GM12878 (cell line): ENCODE data around the gene EIF3D. TPM values are rescaled to one million over a fixed set of nuclear protein-coding genes. Genes with fewer than 3 reads are reported as not detected.

Experiments used
- BHLHE40 ChIP-seq, 2 experiments: fragments of 450-650 bp in 1 of 2; IDR thresholded peaks; 2 replicates each; pipeline ENCODE4 v1.6.1; 2011 to 2017; ENCODE audit warnings: low read depth in 2 of 2, borderline replicate concordance in 1 of 2, improper control_type of control experiment in 1 of 2, low read length in 1 of 2, mild to moderate bottlenecking in 1 of 2
- DPF2 ChIP-seq: fragments of 450-650 bp; IDR thresholded peaks from 2 replicates; pipeline ENCODE4 v1.6.1; 2017; ENCODE audit warnings: mild to moderate bottlenecking
- EED ChIP-seq: sonication (generic); IDR thresholded peaks from 2 replicates; pipeline ENCODE4 v1.6.1; 2016; ENCODE audit warnings: antibody characterized with exemption, low read depth
- EP300 ChIP-seq, 2 experiments: fragments of 150-350 bp in 1 of 2; IDR thresholded peaks; 2 replicates each; pipeline ENCODE4 v1.6.1; 2011 to 2012; ENCODE audit warnings: low read depth in 2 of 2, low read length in 2 of 2, borderline replicate concordance in 1 of 2, improper control_type of control experiment in 1 of 2, inconsistent platforms in 1 of 2; ENCODE audit not compliant: control insufficient read depth in 1 of 2
- GABPA ChIP-seq: IDR thresholded peaks from 2 replicates; pipeline ENCODE4 v1.6.1; 2014; ENCODE audit warnings: antibody characterized with exemption, low read depth, mild to moderate bottlenecking, inconsistent platforms
- HDGF ChIP-seq: fragments of 450-650 bp; IDR thresholded peaks from 2 replicates; pipeline ENCODE4 v1.6.1; 2016; ENCODE audit warnings: antibody characterized with exemption
- IKZF1 ChIP-seq: fragments of 450-650 bp; conservative IDR thresholded peaks from 2 replicates; pipeline ENCODE4 v1.6.1; 2017; ENCODE audit warnings: antibody characterized with exemption, mild to moderate bottlenecking
- IKZF2 ChIP-seq, 2 experiments: fragments of 450-650 bp; IDR thresholded peaks; 2 replicates each; pipeline ENCODE4 v1.6.1; 2017; ENCODE audit warnings: mild to moderate bottlenecking in 2 of 2, moderate library complexity in 2 of 2
- KDM1A ChIP-seq: fragments of 200-600 bp; sonication (generic); IDR thresholded peaks from 2 replicates; pipeline ENCODE4 v1.6.1; 2016; ENCODE audit warnings: borderline replicate concordance
- NFYA ChIP-seq: IDR thresholded peaks from 2 replicates; pipeline ENCODE4 v1.6.1; 2011; ENCODE audit warnings: low read depth, mild to moderate bottlenecking, low read length, improper control_type of control experiment, borderline replicate concordance
- PAX5 ChIP-seq: IDR thresholded peaks from 2 replicates; pipeline ENCODE4 v1.6.1; 2011; ENCODE audit warnings: low read depth, low read length, borderline replicate concordance
- POU2F2 ChIP-seq: IDR thresholded peaks from 3 replicates; pipeline ENCODE4 v1.6.1; 2011; ENCODE audit warnings: low read depth, mild to moderate bottlenecking, low read length, borderline replicate concordance
- RAD51 ChIP-seq: fragments of 450-650 bp; IDR thresholded peaks from 2 replicates; pipeline ENCODE4 v1.6.1; 2016; ENCODE audit warnings: moderate library complexity, mild to moderate bottlenecking, inconsistent platforms
- RFX5 ChIP-seq: IDR thresholded peaks from 2 replicates; pipeline ENCODE4 v1.6.1; 2011; ENCODE audit warnings: low read depth, low read length, improper control_type of control experiment
- SMAD5 ChIP-seq: IDR thresholded peaks from 2 replicates; pipeline ENCODE4 v1.6.1; 2016; ENCODE audit warnings: antibody characterized with exemption, low read depth
- SMARCA5 ChIP-seq: fragments of 450-650 bp; IDR thresholded peaks from 2 replicates; pipeline ENCODE4 v1.6.1; 2017; ENCODE audit warnings: mild to moderate bottlenecking
- SPI1 ChIP-seq: IDR thresholded peaks from 2 replicates; pipeline ENCODE4 v1.6.1; 2011; ENCODE audit warnings: low read depth, mild to moderate bottlenecking, low read length, moderate library complexity, borderline replicate concordance; ENCODE audit not compliant: insufficient read depth
- YBX1 ChIP-seq: fragments of 450-650 bp; IDR thresholded peaks from 2 replicates; pipeline ENCODE4 v1.6.1; 2016; ENCODE audit warnings: antibody characterized with exemption
- ZZZ3 ChIP-seq: IDR thresholded peaks from 2 replicates; pipeline ENCODE4 v1.6.1; 2011; ENCODE audit warnings: low read depth; ENCODE audit not compliant: control insufficient read depth, insufficient read length
- polyA plus RNA-seq, 11 experiments: library from polyadenylated mRNA; depleted of rRNA in 4 of 11; unstranded in 6 of 11; stranded (reverse) in 5 of 11; fragments of >200 nt; fragmentation: Nextera tagmentation in 4 of 11; fragmentation: Illumina TruSeq in 1 of 11; extraction: Ambion mirVana in 4 of 11; extraction: Trizol in 1 of 11; gene quantifications; 1 replicate in 1 of 11; 2 replicates in 10 of 11; pipeline versions ENCODE4 v1.2.1 to v1.2.3, GENCODE V29; 2011 to 2016; ENCODE audit warnings: inconsistent platforms in 2 of 11, missing spikeins in 2 of 11, low read depth in 1 of 11
- total RNA-seq, 4 experiments: library from RNA; depleted of rRNA in 3 of 4; stranded (reverse); fragments of >200 nt in 3 of 4; fragmentation: Illumina TruSeq in 1 of 4; extraction: Trizol in 1 of 4; gene quantifications; 2 replicates each; pipeline versions ENCODE4 v1.2.1 to v1.2.3, GENCODE V29; 2013 to 2021
- TF ChIP-seq, protein P1 (sequence below): fragments of 450-650 bp; IDR thresholded peaks from 2 replicates; pipeline ENCODE4 v1.6.1; 2016; ENCODE audit warnings: mild to moderate bottlenecking, moderate library complexity, borderline replicate concordance
- TF ChIP-seq, protein P2 (sequence below): fragments of 450-650 bp; conservative IDR thresholded peaks from 2 replicates; pipeline ENCODE4 v1.6.1; 2017; ENCODE audit warnings: mild to moderate bottlenecking, moderate library complexity
- TF ChIP-seq, protein P3 (sequence below): IDR thresholded peaks from 2 replicates; pipeline ENCODE4 v1.6.1; 2011; ENCODE audit warnings: mild to moderate bottlenecking, low read depth, low read length, moderate library complexity; ENCODE audit not compliant: insufficient replicate concordance
- TF ChIP-seq, protein P4 (sequence below): IDR thresholded peaks from 2 replicates; pipeline ENCODE4 v1.6.1; 2012; ENCODE audit warnings: low read depth, low read length, improper control_type of control experiment

The EIF3D gene
- total and polyA plus RNA-seq, 10 of the 15 experiments (the other 5 are each of a cell fraction or from before 2014, with no cell fraction given): 240 to 558 (median 420) TPM

GRCh38 chr22:36481393-36482168 lies 47.4 kb downstream of the EIF3D start, which contains the start of gene TXN2 (continued):
- TF ChIP-seq EP300 (IDR thresholded peaks at IDR 0.05; ENCODE audit: borderline replicate concordance in 1 of 2, control insufficient read depth in 1 of 2, low read depth in 2 of 2, low read length in 2 of 2) (no peak), SMAD5 (peak; percentile 63; the same call in 1 of the 2 replicates), POU2F2 (peak; percentile 84), SMARCA5 (peak; percentile 82), KDM1A (no peak), PAX5 (peak; percentile 15; the same call in 1 of the 2 replicates), GABPA (peak; percentile 88), IKZF2 (IDR thresholded peaks at IDR 0.05) (peak; percentile 64 to 67), HDGF (peak; percentile 38), DPF2 (peak; percentile 57), ZZZ3 (no peak), SPI1 (peak; percentile 59; the same call in 1 of the 2 replicates), EED (peak; percentile 61; the same call in 1 of the 2 replicates), BHLHE40 (IDR thresholded peaks at IDR 0.05; ENCODE audit: borderline replicate concordance in 1 of 2, low read depth in 2 of 2, low read length in 1 of 2) (peak; percentile 12 to 49; a peak in 2 of 4 replicates), RAD51 (peak; percentile 50; the same call in 1 of the 2 replicates), YBX1 (no peak), IKZF1 (peak; percentile 88), NFYA (no peak), RFX5 (0 out of 2 replicates have a peak, but pooled peaks have one; percentile 52)
- TF ChIP-seq, protein P1, sequence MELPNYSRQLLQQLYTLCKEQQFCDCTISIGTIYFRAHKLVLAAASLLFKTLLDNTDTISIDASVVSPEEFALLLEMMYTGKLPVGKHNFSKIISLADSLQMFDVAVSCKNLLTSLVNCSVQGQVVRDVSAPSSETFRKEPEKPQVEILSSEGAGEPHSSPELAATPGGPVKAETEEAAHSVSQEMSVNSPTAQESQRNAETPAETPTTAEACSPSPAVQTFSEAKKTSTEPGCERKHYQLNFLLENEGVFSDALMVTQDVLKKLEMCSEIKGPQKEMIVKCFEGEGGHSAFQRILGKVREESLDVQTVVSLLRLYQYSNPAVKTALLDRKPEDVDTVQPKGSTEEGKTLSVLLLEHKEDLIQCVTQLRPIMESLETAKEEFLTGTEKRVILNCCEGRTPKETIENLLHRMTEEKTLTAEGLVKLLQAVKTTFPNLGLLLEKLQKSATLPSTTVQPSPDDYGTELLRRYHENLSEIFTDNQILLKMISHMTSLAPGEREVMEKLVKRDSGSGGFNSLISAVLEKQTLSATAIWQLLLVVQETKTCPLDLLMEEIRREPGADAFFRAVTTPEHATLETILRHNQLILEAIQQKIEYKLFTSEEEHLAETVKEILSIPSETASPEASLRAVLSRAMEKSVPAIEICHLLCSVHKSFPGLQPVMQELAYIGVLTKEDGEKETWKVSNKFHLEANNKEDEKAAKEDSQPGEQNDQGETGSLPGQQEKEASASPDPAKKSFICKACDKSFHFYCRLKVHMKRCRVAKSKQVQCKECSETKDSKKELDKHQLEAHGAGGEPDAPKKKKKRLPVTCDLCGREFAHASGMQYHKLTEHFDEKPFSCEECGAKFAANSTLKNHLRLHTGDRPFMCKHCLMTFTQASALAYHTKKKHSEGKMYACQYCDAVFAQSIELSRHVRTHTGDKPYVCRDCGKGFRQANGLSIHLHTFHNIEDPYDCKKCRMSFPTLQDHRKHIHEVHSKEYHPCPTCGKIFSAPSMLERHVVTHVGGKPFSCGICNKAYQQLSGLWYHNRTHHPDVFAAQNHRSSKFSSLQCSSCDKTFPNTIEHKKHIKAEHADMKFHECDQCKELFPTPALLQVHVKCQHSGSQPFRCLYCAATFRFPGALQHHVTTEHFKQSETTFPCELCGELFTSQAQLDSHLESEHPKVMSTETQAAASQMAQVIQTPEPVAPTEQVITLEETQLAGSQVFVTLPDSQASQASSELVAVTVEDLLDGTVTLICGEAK: peak; percentile 96
- TF ChIP-seq, protein P2, sequence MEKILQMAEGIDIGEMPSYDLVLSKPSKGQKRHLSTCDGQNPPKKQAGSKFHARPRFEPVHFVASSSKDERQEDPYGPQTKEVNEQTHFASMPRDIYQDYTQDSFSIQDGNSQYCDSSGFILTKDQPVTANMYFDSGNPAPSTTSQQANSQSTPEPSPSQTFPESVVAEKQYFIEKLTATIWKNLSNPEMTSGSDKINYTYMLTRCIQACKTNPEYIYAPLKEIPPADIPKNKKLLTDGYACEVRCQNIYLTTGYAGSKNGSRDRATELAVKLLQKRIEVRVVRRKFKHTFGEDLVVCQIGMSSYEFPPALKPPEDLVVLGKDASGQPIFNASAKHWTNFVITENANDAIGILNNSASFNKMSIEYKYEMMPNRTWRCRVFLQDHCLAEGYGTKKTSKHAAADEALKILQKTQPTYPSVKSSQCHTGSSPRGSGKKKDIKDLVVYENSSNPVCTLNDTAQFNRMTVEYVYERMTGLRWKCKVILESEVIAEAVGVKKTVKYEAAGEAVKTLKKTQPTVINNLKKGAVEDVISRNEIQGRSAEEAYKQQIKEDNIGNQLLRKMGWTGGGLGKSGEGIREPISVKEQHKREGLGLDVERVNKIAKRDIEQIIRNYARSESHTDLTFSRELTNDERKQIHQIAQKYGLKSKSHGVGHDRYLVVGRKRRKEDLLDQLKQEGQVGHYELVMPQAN: peak; percentile 66
- TF ChIP-seq, protein P3, sequence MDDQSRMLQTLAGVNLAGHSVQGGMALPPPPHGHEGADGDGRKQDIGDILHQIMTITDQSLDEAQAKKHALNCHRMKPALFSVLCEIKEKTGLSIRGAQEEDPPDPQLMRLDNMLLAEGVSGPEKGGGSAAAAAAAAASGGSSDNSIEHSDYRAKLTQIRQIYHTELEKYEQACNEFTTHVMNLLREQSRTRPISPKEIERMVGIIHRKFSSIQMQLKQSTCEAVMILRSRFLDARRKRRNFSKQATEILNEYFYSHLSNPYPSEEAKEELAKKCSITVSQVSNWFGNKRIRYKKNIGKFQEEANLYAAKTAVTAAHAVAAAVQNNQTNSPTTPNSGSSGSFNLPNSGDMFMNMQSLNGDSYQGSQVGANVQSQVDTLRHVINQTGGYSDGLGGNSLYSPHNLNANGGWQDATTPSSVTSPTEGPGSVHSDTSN: peak; percentile 86
- TF ChIP-seq, protein P4, sequence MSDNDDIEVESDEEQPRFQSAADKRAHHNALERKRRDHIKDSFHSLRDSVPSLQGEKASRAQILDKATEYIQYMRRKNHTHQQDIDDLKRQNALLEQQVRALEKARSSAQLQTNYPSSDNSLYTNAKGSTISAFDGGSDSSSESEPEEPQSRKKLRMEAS: peak; percentile 37; the same call in 1 of the 2 replicates
